Suppressor macrophage treated with lipopolysaccharide for 1 hour (primary cell): ENCODE results near the gene TMEM59.
"Not testable (repeated sequence)": the region's sequence is repeated elsewhere in the genome, so short reads cannot be mapped to it uniquely, and the experiment has no call there.

ENCODE experiments used
- DNase-seq, 3 donors: peaks; one replicate each; pipeline ENCODE4 v3.0.0-alpha.2; 2020 to 2022

Gene TMEM59

GRCh38 chr1:54052431-54052933 is 522 bp downstream of the TMEM59 start:
- DNase-seq, result peak; percentile 45 to 60 (median 59)

GRCh38 chr1:54051933-54052430 is 1.0 kb downstream of the TMEM59 start:
- no peak for DNase-seq

- not testable (repeated sequence) for DNase-seq
These were observed 2.6 kb downstream of the TMEM59 start for GRCh38 chr1:54050435-54050834.

- DNase-seq, result no peak
These were observed 5.4 kb downstream of the TMEM59 start for GRCh38 chr1:54047384-54048305.

- no peak for DNase-seq
These were observed 6.2 kb downstream of the TMEM59 start for GRCh38 chr1:54046671-54047383.

- no peak for DNase-seq
These were observed 7.5 kb downstream of the TMEM59 start for GRCh38 chr1:54045496-54045895.

- no peak for DNase-seq
These were observed 11.2 kb downstream of the TMEM59 start for GRCh38 chr1:54041806-54042205.

- DNase-seq, result no peak
These were observed 15.5 kb downstream of the TMEM59 start for GRCh38 chr1:54037476-54037875.

GRCh38 chr1:54028306-54029251 is 24.4 kb downstream of the TMEM59 start:
- DNase-seq, result no peak

- no peak for DNase-seq
These were observed 25.2 kb downstream of the TMEM59 start for GRCh38 chr1:54027848-54028247.

- not testable (repeated sequence) for DNase-seq
These were observed 28.2 kb downstream of the TMEM59 start for GRCh38 chr1:54024811-54025210.

- no peak for DNase-seq
These were observed 28.6 kb downstream of the TMEM59 start for GRCh38 chr1:54024358-54024757.

- not testable (repeated sequence) for DNase-seq
These were observed 33.3 kb downstream of the TMEM59 start for GRCh38 chr1:54019562-54020176.

GRCh38 chr1:54018635-54019034 is 34.4 kb downstream of the TMEM59 start:
- DNase-seq, result no peak

- DNase-seq, result no peak
These were observed 35.0 kb downstream of the TMEM59 start, which contains the start of gene LDLRAD1 for GRCh38 chr1:54017979-54018378. TSS of gene LDLRAD1 (minus strand) at chr1:54018186. CDS start at chr1:54018112, 74 bp downstream.

GRCh38 chr1:54016343-54017282 is 36.4 kb downstream of the TMEM59 start:
- no peak for DNase-seq

GRCh38 chr1:54014009-54014629 is 38.9 kb downstream of the TMEM59 start:
- no peak for DNase-seq

GRCh38 chr1:54013393-54014008 is 39.5 kb downstream of the TMEM59 start:
- DNase-seq, result no peak

- no peak for DNase-seq
These were observed 40.1 kb downstream of the TMEM59 start for GRCh38 chr1:54012863-54013262.

- DNase-seq, result no peak
These were observed 41.0 kb downstream of the TMEM59 start for GRCh38 chr1:54012008-54012325.
